BLaER1 treated with 17β-estradiol and CSF1 and Interleukin-3, amounts not matched to agents 10 nM and 100 nM (cell line): ENCODE measurements around the gene ARHGAP27.
A peak's percentile ranks its signal among the peaks of the same experiment; 100 is the strongest.

Experiments used
- H3K27ac ChIP-seq, 11 experiments: shearing (Covaris generic); formaldehyde crosslinking; 2 replicates each; pipeline ENCODE4 v1.8.1; 2022
- H3K27me3 ChIP-seq, 11 experiments: shearing (Covaris generic); formaldehyde crosslinking; 2 replicates each; pipeline ENCODE4 v1.8.1; 2022
- H3K36me3 ChIP-seq, 11 experiments: shearing (Covaris generic); formaldehyde crosslinking; 2 replicates each; pipeline ENCODE4 v1.8.1; 2022
- H3K4me1 ChIP-seq, 10 experiments: shearing (Covaris generic); formaldehyde crosslinking; 2 replicates each; pipeline ENCODE4 v1.8.1; 2022
- H3K4me2 ChIP-seq, 11 experiments: shearing (Covaris generic); formaldehyde crosslinking; 2 replicates each; pipeline ENCODE4 v1.8.1; 2022
- H3K4me3 ChIP-seq, 10 experiments: shearing (Covaris generic); formaldehyde crosslinking; 2 replicates each; pipeline ENCODE4 v1.8.1; 2022
- H3K9ac ChIP-seq, 11 experiments: shearing (Covaris generic); formaldehyde crosslinking; 2 replicates each; pipeline ENCODE4 v1.8.1; 2022
- H3K9me3 ChIP-seq, 11 experiments: shearing (Covaris generic); formaldehyde crosslinking; replicated peaks in 1 of 11; 2 replicates each; pipeline ENCODE4 v1.8.1; 2022
- H4K20me1 ChIP-seq, 11 experiments: shearing (Covaris generic); formaldehyde crosslinking; 2 replicates each; pipeline ENCODE4 v1.8.1; 2022
- Cebpa-rat ChIP-seq, 11 experiments: shearing (Covaris generic); IDR thresholded peaks; 2 replicates each; pipeline ENCODE4 v1.8.1; 2022

ARHGAP27 gene

DNA sequence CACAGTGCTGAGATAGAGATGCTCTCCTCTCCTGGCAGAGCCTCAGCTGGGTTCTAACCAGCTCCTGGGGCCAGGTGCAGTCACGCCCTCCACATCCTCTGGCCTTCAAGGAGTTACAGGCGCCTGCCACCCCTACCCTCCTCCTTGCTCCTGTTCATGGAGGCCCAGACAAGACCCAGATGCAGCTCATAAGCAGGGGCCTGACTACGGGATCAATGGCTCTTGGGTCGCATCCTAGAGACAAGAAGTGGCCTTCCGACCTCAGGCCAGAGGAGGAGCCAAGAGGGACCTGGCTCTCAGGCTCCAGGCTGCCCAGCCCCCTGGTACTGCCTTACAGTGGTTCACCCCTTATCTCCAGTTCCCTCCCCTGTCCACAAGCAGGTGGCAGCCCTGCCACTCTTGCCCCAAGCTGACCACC is 23.0 kb downstream of the ARHGAP27 start:
- H3K27ac ChIP-seq: peak overlapping the region; percentile 82 to 95 (median 90)
- H3K4me2 ChIP-seq: peak overlapping the region; percentile 94 to 100 (median 99)
- H3K36me3 ChIP-seq: peaks cover 5 to 18% (median 13%) of the 10 kb centered on the region in 11 experiments
- peak overlapping the region; percentile 67 to 83 (median 71) for H3K4me3 ChIP-seq
- no peaks in the 10 kb centered on the region for H3K9me3 ChIP-seq
- peaks cover 85 to 92% (median 90%) of the 10 kb centered on the region in 10 experiments for H3K4me1 ChIP-seq
- no peak for TF ChIP-seq Cebpa-rat (IDR thresholded peaks at IDR 0.05)
- H3K27me3 ChIP-seq: no peaks in the 10 kb centered on the region
- peaks cover 15 to 50% (median 37%) of the 10 kb centered on the region in 11 experiments; a peak in 18 of 22 replicates for H4K20me1 ChIP-seq
- peak overlapping the region; percentile 77 to 87 (median 83) for H3K9ac ChIP-seq

DNA sequence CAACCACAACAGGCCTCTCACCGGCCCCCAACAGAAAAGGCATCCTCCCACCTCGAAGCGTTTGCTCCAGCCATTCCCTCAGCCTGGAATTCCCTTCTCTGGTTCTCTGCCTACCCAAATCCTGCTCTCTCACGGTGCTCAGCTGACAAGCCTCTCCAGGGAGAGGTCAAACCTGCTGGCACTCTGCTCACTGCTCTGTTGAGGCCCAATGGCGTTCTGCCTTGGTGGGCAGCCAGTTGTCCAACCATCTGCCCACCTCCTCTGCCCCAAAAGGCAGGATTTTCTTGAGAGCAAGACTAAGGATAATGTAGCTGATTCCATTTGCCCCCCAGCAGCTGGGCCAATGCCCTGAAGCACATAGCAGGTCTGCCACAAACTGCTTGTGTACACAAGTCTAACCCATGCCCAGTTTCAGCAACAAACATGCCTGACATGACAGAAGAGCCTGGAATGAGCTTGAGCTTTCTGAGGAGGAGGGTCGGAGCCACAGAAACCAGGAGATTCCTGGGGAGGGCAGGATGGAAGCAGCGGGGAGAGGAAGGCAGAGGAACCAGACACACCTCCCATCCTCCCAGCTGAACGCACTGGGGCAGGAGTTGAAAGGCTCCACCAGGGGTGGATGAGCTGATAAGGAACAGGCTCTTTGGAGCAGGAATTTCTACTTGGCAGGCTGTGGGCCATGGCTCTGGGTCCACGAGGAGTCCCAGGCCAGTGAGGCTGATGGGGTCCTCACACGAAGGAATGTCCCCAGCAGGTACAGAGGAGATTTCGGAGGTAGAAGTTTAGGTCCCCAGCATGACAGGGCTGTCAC is 23.9 kb downstream of the ARHGAP27 start:
- peak overlapping the region; percentile 67 to 83 (median 71) for H3K4me3 ChIP-seq
- no peaks in the 10 kb centered on the region for H3K9me3 ChIP-seq
- peak overlapping the region; percentile 94 to 100 (median 99) for H3K4me2 ChIP-seq
- H3K27ac ChIP-seq: peak overlapping the region; percentile 82 to 95 (median 90); a peak in 21 of 22 replicates
- peak overlapping the region; percentile 77 to 87 (median 83) for H3K9ac ChIP-seq
- H3K4me1 ChIP-seq: peaks cover 77 to 91% (median 82%) of the 10 kb centered on the region in 10 experiments
- H4K20me1 ChIP-seq: peaks cover 15 to 59% (median 44%) of the 10 kb centered on the region in 11 experiments; a peak in 18 of 22 replicates
- H3K36me3 ChIP-seq: peaks cover 13 to 26% (median 22%) of the 10 kb centered on the region in 11 experiments
- H3K27me3 ChIP-seq: no peaks in the 10 kb centered on the region
- TF ChIP-seq Cebpa-rat (IDR thresholded peaks at IDR 0.05): no peak

DNA sequence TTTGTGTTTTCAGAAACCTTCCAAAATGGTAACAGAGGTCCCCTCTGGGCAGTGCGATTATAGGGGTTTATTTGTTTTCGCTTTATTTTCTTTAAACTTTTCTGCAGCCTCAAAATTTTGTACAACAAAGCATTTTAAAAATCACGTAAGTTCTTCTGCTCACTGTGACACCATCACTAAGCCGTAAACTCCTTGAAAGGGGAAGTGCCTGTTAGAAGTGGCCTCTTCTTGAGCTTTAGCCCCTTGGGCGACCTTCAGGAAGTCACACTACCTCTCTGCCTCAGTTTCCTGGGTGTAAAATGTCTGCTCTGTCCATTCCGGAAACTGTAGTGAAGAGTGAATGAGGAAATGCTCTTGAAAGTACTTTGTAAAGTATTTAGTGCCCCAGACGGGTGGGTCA is 26.6 kb downstream of the ARHGAP27 start:
- Histone ChIP-seq H3K4me2 (peak overlapping the region; percentile 94 to 100 (median 99)), H3K4me3 (peak overlapping the region in 4 of 10 experiments; percentile 5 to 51 (median 19); a peak in 3 of 20 replicates), H3K27ac (peak overlapping the region in 9 of 11 experiments; percentile 26 to 94 (median 62); a peak in 15 of 22 replicates), H4K20me1 (peaks cover 15 to 86% (median 52%) of the 10 kb centered on the region in 11 experiments; a peak in 18 of 22 replicates), H3K36me3 (peaks cover 41 to 53% (median 49%) of the 10 kb centered on the region in 11 experiments), H3K9ac (peak overlapping the region in 6 of 11 experiments; percentile 55 to 87 (median 61); a peak in 8 of 22 replicates), H3K27me3 (no peaks in the 10 kb centered on the region), H3K9me3 (no peaks in the 10 kb centered on the region), H3K4me1 (peaks cover 51 to 88% (median 76%) of the 10 kb centered on the region in 10 experiments)
- no peak for TF ChIP-seq Cebpa-rat (IDR thresholded peaks at IDR 0.05)

- peaks cover 45 to 83% (median 74%) of the 10 kb centered on the region in 10 experiments for H3K4me1 ChIP-seq
- TF ChIP-seq Cebpa-rat (IDR thresholded peaks at IDR 0.05): no peak
- H3K27ac ChIP-seq: peak overlapping the region in 7 of 11 experiments; percentile 9 to 94 (median 56); a peak in 9 of 22 replicates
- no peaks in the 10 kb centered on the region for H3K27me3 ChIP-seq
- no peak overlapping the region; a peak in 3 of 22 replicates for H3K9ac ChIP-seq
- peaks cover 47 to 60% (median 55%) of the 10 kb centered on the region in 11 experiments for H3K36me3 ChIP-seq
- no peak overlapping the region for H3K4me3 ChIP-seq
- H3K9me3 ChIP-seq: no peaks in the 10 kb centered on the region
- H3K4me2 ChIP-seq: peak overlapping the region; percentile 94 to 100 (median 99); a peak in 19 of 22 replicates
- H4K20me1 ChIP-seq: peaks cover 15 to 92% (median 52%) of the 10 kb centered on the region in 11 experiments; a peak in 18 of 22 replicates
Observed at GRCh38 chr17:45405250-45406086, 27.2 kb downstream of the ARHGAP27 start.

- no peak overlapping the region for H3K4me2 ChIP-seq
- no peak overlapping the region for H3K9ac ChIP-seq
- no peaks in the 10 kb centered on the region for H3K9me3 ChIP-seq
- TF ChIP-seq Cebpa-rat (IDR thresholded peaks at IDR 0.05): no peak
- H3K36me3 ChIP-seq: peaks cover 53 to 66% (median 61%) of the 10 kb centered on the region in 11 experiments
- no peak overlapping the region for H3K4me3 ChIP-seq
- H3K27me3 ChIP-seq: no peaks in the 10 kb centered on the region
- peaks cover 15 to 98% (median 52%) of the 10 kb centered on the region in 11 experiments; a peak in 18 of 22 replicates for H4K20me1 ChIP-seq
- H3K4me1 ChIP-seq: peaks cover 43 to 78% (median 70%) of the 10 kb centered on the region in 10 experiments
- H3K27ac ChIP-seq: peak overlapping the region in 2 of 11 experiments; percentile 0 to 25; a peak in 1 of 22 replicates
Observed at GRCh38 chr17:45404870-45405249, 27.8 kb downstream of the ARHGAP27 start.

- Histone ChIP-seq H3K27ac (peak overlapping the region in 3 of 11 experiments; percentile 3 to 25 (median 17); a peak in 2 of 22 replicates), H3K9me3 (no peaks in the 10 kb centered on the region), H3K9ac (peak overlapping the region in 1 of 11 experiments; percentile 10; a peak in 1 of 22 replicates), H3K4me2 (no peak overlapping the region), H3K27me3 (no peaks in the 10 kb centered on the region), H4K20me1 (peaks cover 15 to 98% (median 53%) of the 10 kb centered on the region in 11 experiments; a peak in 18 of 22 replicates), H3K4me1 (peaks cover 36 to 69% (median 61%) of the 10 kb centered on the region in 10 experiments), H3K4me3 (no peak overlapping the region), H3K36me3 (peaks cover 60 to 74% (median 70%) of the 10 kb centered on the region in 11 experiments)
- TF ChIP-seq Cebpa-rat (IDR thresholded peaks at IDR 0.05): no peak
Observed at GRCh38 chr17:45403906-45404490, 28.7 kb downstream of the ARHGAP27 start.

DNA sequence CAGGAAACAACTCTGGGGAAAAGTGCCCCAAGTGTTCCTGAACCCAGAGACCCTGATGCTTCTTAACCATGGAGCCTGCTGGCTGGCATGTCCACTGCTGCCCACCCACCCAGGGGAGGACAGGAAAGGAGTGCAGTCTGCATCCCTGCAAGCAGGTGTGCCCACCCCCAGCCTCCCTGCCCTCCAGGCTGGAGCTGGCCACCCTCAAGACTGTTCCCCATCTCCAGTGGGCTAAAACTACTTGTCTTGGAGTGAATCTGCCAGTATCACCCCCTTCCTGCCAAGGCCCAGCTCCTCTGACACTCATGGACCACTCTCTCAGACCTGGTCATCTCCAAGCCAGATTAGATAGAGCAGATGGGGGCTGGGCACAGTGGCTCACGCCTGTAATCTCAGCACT is 29.8 kb downstream of the ARHGAP27 start:
- no peak for TF ChIP-seq Cebpa-rat (IDR thresholded peaks at IDR 0.05)
- 0 out of 22 replicates have a peak overlapping the region, but pooled peaks of 1 of the 11 experiments have one; percentile 18 for H3K27ac ChIP-seq
- no peaks in the 10 kb centered on the region for H3K9me3 ChIP-seq
- H3K4me2 ChIP-seq: peak overlapping the region in 8 of 11 experiments; percentile 7 to 51 (median 25); a peak in 11 of 22 replicates
- H3K27me3 ChIP-seq: no peaks in the 10 kb centered on the region
- H4K20me1 ChIP-seq: peaks cover 9 to 98% (median 50%) of the 10 kb centered on the region in 11 experiments; a peak in 18 of 22 replicates
- peaks cover 70 to 85% (median 81%) of the 10 kb centered on the region in 11 experiments for H3K36me3 ChIP-seq
- no peak overlapping the region; a peak in 1 of 20 replicates for H3K4me3 ChIP-seq
- peaks cover 25 to 59% (median 50%) of the 10 kb centered on the region in 10 experiments for H3K4me1 ChIP-seq
- peak overlapping the region in 2 of 11 experiments; percentile 19 to 41; a peak in 2 of 22 replicates for H3K9ac ChIP-seq

GRCh38 chr17:45398800-45399199 is 33.9 kb downstream of the ARHGAP27 start:
- peaks cover 12 to 46% (median 40%) of the 10 kb centered on the region in 10 experiments; a peak in 19 of 20 replicates for H3K4me1 ChIP-seq
- H3K9ac ChIP-seq: peak overlapping the region in 1 of 11 experiments; percentile 28; a peak in 1 of 22 replicates
- no peak for TF ChIP-seq Cebpa-rat (IDR thresholded peaks at IDR 0.05)
- H3K27ac ChIP-seq: no peak overlapping the region
- H3K4me2 ChIP-seq: no peak overlapping the region
- H3K36me3 ChIP-seq: peaks cover 84 to 100% (median 98%) of the 10 kb centered on the region in 11 experiments
- no peaks in the 10 kb centered on the region for H3K27me3 ChIP-seq
- H3K9me3 ChIP-seq: no peaks in the 10 kb centered on the region
- no peak overlapping the region for H3K4me3 ChIP-seq
- peaks cover 0 to 98% (median 40%) of the 10 kb centered on the region in 11 experiments; a peak in 17 of 22 replicates for H4K20me1 ChIP-seq
